Erythroblast (primary cell): Measurements from ENCODE around the gene LMTK3.
A peak's percentile ranks its signal among the peaks of the same experiment; 100 is the strongest.

Experiments
- DNase-seq, 2 experiments: peaks; one replicate each; lab custom pipeline; 2025; lab: John Stamatoyannopoulos, UW
- GATA1 ChIP-seq: IDR thresholded peaks from 2 replicates; pipeline ENCODE4 v1.6.1; 2011; ENCODE audit warnings: low read depth, mild to moderate bottlenecking, control low read depth, low read length, moderate library complexity
- POLR2A ChIP-seq: IDR thresholded peaks from 2 replicates; pipeline ENCODE4 v1.6.1; 2011; ENCODE audit warnings: mild to moderate bottlenecking, low read length

The LMTK3 gene

DNA sequence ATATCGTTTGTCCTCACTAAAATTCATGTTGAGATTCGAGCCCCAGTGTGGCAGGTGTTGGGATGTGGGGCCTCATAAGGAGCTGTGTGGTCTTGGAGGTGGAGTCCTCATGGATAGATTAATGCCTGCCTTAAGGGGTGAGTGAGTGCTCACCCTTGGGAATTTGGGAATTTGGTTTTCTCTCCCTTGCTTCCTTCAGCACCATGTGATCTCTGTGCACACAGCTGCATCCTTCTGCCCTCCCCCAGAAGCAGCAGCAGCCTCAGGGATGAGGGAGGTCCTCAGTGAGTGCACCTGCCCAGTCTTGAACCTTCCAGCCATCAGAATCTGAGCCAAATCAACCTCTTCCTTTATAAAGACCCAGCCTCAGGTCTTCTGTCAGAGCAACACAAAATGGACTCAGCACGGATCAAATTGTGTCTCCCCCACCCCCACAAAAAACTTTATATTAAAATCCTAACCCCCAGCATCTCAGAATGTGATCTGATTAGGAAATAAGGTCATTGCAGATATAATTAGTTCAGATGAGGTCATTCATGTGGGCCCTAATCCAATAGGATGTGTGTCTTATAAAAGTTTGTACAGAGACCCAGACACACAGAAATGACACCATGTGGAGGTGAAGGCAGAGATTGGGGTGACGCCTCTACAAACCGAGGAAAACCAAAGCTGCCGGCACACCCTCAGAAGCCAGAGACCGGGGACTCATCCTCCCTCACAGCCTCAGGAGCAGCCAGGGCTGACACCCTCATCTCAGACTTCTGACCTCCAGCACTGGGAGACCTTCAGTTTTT is 29.6 kb downstream of the LMTK3 start:
- no peak for TF ChIP-seq POLR2A
- no peak for TF ChIP-seq GATA1
- no peak for DNase-seq

GRCh38 chr19:48480558-48481500 is 30.8 kb downstream of the LMTK3 start:
- no peak for DNase-seq
- peak; percentile 8 for TF ChIP-seq POLR2A
- TF ChIP-seq GATA1 = no peak

DNA sequence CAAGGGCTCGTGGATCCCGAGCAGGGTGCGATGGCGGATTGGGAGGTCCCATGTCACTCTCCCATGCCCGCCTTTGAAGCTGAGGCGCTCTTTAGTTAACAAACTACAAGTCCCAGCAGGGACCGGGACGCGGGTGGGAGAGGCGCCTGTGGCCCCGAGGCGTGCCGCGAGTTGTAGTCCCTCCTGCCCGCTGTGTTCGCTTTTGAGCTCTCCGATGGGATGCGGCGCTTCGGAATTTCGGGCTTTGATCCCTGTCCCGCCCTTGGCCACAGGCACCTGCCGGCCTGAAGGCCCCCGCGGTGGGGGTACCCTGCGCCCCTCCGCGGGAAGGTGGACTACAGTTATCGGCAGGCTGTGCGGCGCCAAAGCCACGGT is 31.5 kb downstream of the LMTK3 start:
- no peak for TF ChIP-seq POLR2A
- TF ChIP-seq GATA1 = no peak
- no peak for DNase-seq

DNA sequence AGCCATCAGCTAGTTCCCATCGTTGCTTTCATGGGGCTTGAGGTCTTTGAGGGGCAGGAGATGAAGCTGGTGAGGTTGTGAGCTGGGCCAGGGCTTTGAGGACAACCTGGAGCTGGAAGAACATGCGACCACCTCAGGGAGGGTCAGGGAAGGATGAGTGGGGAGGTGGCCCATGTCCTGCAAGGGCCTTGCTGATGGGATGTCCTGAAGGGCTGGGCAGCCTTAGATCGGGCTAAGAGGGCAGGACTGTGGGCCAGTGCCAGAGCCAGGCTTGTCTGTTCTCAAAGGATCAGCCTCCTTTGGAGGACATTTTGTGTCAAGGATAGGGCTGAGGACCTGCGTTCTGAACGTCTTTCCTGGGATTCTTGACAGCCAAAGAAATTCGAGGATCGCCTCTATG is 31.9 kb downstream of the LMTK3 start:
- TF ChIP-seq POLR2A = no peak
- no peak for TF ChIP-seq GATA1
- DNase-seq = no peak

GRCh38 chr19:48478339-48479256 is 33.0 kb downstream of the LMTK3 start:
- DNase-seq = no peak
- no peak for TF ChIP-seq GATA1
- no peak for TF ChIP-seq POLR2A

DNA sequence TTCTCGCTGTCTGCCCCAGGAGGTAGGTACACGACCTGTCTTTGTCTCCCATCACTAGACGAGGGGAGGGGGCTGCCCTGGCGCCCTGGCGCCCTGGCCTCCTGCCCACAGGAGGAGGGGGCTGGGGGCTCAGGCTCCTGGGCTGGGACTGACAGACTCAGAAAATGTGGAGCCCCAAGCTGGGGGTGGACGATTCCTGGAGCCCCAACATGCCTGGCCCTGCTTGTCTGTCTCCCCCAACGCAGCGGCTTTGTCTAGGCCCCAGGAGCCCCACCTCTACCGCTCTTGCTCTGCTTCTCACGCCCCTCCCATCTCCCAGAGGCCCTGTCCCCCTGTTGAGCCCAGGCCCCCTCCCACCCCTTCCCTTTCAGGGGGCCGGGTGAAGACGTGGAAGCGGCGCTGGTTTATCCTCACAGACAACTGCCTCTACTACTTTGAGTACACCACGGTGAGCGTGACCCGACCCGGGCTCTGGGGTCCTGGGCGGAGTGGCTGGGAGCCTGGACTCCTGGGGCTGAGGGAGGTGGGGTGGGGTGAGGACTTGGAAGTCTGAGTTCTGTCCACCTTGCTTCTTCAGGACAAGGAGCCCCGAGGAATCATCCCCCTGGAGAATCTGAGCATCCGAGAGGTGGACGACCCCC is 33.8 kb downstream of the LMTK3 start:
- no peak for TF ChIP-seq GATA1
- no peak for TF ChIP-seq POLR2A
- no peak for DNase-seq

DNA sequence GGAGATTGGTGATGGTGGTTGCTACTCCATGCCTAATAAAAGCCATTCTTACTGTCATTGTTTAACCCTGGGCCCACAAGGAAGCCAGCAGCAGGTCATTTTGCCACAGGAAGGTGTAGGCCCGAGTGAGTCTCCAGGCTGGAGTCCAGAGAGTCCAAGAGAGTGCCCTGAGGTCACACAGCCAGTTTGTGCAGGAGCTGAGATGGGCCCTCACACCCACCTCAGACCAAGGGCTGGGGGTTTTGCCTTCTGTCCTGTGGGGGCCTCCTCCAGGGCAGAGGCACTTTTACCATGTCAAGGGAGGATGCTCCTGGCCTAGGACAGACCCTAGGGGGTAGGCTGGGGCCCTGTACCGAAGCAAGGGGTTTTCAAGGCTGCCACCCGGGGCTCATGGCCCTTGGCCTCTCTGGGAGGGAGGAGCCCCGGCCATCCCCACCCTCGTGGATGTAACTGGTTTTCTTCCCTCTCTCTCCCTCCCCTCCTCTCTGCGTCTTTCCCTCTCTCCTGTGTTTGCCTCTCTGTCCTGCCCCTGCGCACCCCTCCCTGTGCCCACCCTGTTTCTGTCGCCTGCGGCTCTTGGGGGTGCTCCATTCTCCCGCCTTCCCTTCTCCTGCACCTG is 34.5 kb downstream of the LMTK3 start:
- no peak for DNase-seq
- TF ChIP-seq POLR2A (no peak), GATA1 (no peak)

DNA sequence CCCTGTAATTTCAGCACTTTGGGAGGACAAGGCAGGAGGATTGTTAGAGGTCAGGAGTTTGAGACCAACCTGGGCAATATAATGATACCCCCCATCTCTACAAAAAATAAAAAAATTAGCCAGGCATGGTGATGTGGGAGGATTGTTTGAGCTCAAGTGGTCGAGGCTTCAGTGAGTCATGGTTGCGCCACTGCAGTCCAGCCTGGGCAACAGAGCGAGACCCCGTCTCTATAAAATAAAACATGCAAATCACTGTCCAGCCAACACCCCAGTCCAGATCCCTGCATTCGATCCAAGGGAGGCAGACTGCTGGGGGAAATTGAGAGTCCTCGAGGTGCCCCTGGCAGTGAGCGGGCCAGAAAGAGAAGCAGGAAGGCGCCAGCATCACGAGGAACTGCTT is 35.5 kb downstream of the LMTK3 start:
- DNase-seq = no peak
- no peak for TF ChIP-seq GATA1
- no peak for TF ChIP-seq POLR2A

- DNase-seq = no peak
Observed at GRCh38 chr19:48475369-48476068, 36.1 kb downstream of the LMTK3 start.

GRCh38 chr19:48474084-48474592 is 37.5 kb downstream of the LMTK3 start:
- TF ChIP-seq GATA1 (no peak), POLR2A (no peak)
- DNase-seq = no peak

More at GRCh38 chr19:48475369-48476068, 36.1 kb downstream of the LMTK3 start:
- TF ChIP-seq POLR2A (no peak), GATA1 (no peak)

DNA sequence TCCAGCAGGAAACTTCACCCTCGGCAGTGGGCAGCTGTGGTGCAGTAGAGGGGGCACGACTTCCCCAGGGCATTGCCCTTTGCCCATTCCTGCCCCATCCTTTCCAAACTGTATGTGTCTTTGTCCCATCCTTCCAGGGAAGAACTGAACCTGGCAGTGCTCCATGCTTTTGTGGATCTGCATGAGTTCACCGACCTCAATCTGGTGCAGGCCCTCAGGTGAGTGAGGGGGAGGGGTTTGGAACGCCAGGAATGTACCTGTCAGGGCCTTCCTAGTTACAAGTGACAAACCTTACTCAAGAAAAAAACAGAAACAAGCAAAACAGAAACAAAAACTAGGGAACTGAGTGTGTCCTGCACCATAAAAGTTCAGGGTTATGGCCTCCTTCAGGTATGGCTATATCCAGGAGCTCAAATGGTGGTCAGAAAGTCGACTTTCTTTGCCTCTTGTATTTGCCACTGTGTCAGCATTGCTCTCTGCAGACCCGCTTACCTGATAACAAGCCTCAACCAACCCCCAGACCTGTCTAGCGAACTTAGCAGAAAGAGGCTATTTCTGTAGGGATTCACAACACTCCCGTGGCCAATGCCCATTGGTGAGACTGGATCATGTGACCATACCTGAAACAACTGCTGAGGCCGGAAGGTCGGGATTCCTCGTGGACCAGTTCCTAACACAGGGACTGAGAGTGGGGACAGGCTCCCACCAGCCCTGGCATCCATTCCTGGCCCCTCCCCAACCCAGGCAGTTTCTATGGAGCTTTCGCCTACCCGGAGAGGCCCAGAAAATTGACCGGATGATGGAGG is 38.3 kb downstream of the LMTK3 start:
- DNase-seq = no peak
- peak; percentile 10 for TF ChIP-seq POLR2A
- TF ChIP-seq GATA1 = no peak

DNA sequence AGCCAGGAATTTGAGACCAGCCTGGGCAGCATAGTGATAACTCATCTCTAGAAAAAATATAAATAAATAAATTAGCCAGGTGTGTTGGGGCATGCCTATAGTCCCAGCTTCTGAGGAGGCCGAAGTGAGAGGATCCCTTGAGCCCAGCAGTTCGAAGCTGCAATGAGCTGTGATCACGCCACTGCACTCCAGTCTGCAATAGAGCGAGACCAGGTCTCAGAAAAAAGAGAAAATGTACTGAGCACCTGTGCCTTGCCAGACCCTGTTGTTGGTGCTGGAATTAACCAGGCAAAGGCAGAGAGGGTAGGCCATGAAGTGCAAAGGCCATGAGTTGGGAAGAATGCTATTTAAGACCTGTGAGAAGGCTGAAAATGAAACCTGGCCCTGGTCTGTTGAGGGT is 39.8 kb downstream of the LMTK3 start:
- TF ChIP-seq GATA1 (no peak), POLR2A (no peak)
- no peak for DNase-seq
